HCT116 (cell line): ENCODE data around the gene ELFN1. TPM values are rescaled to one million over a fixed set of nuclear protein-coding genes. Genes with fewer than 3 reads are reported as not detected.

Source experiments
- ATAC-seq: fragments of 200-7000 bp; cut with Tn5 transposase; 2 replicates; pipeline ENCODE4 v1.9.1; 2020; ENCODE audit warnings: mild to moderate bottlenecking, moderate library complexity
- BruUV-seq: library from RNA; stranded (reverse); fragments of 400-500 nt; replicated peaks from 2 replicates; lab custom pipeline; 2021; lab: Mats Ljungman, UMichigan
- CTCF ChIA-PET: fragments of 300-600 bp; sonication (Branson Sonifier 250); formaldehyde crosslinking; loops from one replicate; lab custom pipeline; 2021; ENCODE audit warnings: antibody characterized with exemption; lab: Charles Lee
- POLR2A ChIA-PET: fragments of 300-600, 350-600 bp; sonication (Branson Sonifier 250); formaldehyde crosslinking; loops from one replicate; lab custom pipeline; 2021; ENCODE audit warnings: antibody characterized with exemption; lab: Charles Lee
- RAD21 ChIA-PET, 2 experiments: fragments of 300-600 bp; sonication (Branson Sonifier 250); formaldehyde crosslinking; loops; one replicate each; lab custom pipeline; 2023; ENCODE audit warnings: low total read pairs in 2 of 2; ENCODE audit not compliant: uncharacterized antibody in 2 of 2, unreplicated experiment in 2 of 2, low non-redundant PET in 1 of 2; lab: Charles Lee
- DNase-seq: peaks from one replicate; pipeline ENCODE4 v3.0.0-alpha.2; 2010; ENCODE audit warnings: low read depth, low spot score
- H2AFZ ChIP-seq: fragments of 200-600 bp; shearing (Covaris generic), sonication (generic); 2 replicates; pipeline ENCODE4 v1.6.1; 2017; ENCODE audit warnings: low read depth, mixed run types, mixed read lengths, antibody characterized with exemption, low read length; ENCODE audit not compliant: poor library complexity, severe bottlenecking
- H3K27ac ChIP-seq: 2 replicates; pipeline ENCODE4 v1.5.1; 2012; ENCODE audit warnings: low read depth, low read length
- H3K27me3 ChIP-seq: fragments of 200-600 bp; sonication (generic); 2 replicates; pipeline ENCODE4 v1.6.1; 2016; ENCODE audit warnings: mixed run types, low read length, mixed read lengths; ENCODE audit not compliant: insufficient read depth
- H3K36me3 ChIP-seq, 2 experiments: fragments of 200-500 bp in 1 of 2; fragments of 200-600 bp in 1 of 2; sonication (Bioruptor generic) in 1 of 2; sonication (generic) in 1 of 2; 2 replicates each; pipeline versions ENCODE4 v1.5.1 to v1.6.1; 2014 to 2016; ENCODE audit warnings: low read length in 2 of 2, inconsistent platforms in 1 of 2, mixed read lengths in 1 of 2, mixed run types in 1 of 2; ENCODE audit not compliant: insufficient read depth in 2 of 2, control insufficient read depth in 1 of 2
- H3K4me1 ChIP-seq, 2 experiments: fragments of 200-600 bp in 1 of 2; sonication (generic) in 1 of 2; 2 replicates each; pipeline versions ENCODE4 v1.5.1 to v1.6.1; 2012 to 2017; ENCODE audit warnings: low read length in 2 of 2, inconsistent platforms in 1 of 2, mild to moderate bottlenecking in 1 of 2, mixed read lengths in 1 of 2, mixed run types in 1 of 2, moderate library complexity in 1 of 2; ENCODE audit not compliant: insufficient read depth in 2 of 2, control insufficient read depth in 1 of 2
- H3K4me2 ChIP-seq: fragments of 200-600 bp; sonication (generic); 2 replicates; pipeline ENCODE4 v1.6.1; 2017; ENCODE audit warnings: mixed run types, low read length, mixed read lengths
- H3K4me3 ChIP-seq, 2 experiments: fragments of 200-600 bp in 1 of 2; sonication (generic) in 1 of 2; replicated peaks in 1 of 2; 2 replicates each; pipeline ENCODE4 v1.5.1; 2011 to 2016; ENCODE audit warnings: low read length in 2 of 2, control low read depth in 1 of 2, low read depth in 1 of 2, mild to moderate bottlenecking in 1 of 2, mixed read lengths in 1 of 2, mixed run types in 1 of 2
- H3K79me2 ChIP-seq: fragments of 200-600 bp; sonication (generic); 2 replicates; pipeline ENCODE4 v1.6.1; 2017; ENCODE audit warnings: mild to moderate bottlenecking, mixed run types, low read length, moderate library complexity, mixed read lengths; ENCODE audit not compliant: insufficient read depth
- H3K9ac ChIP-seq: fragments of 200-600 bp; sonication (generic); 2 replicates; pipeline ENCODE4 v1.6.1; 2016; ENCODE audit warnings: low read length, mixed read lengths
- H3K9me2 ChIP-seq: fragments of 200-600 bp; sonication (generic), shearing (Covaris generic); 2 replicates; pipeline ENCODE4 v1.6.1; 2017; ENCODE audit warnings: mixed run types, mild to moderate bottlenecking, moderate library complexity; ENCODE audit not compliant: insufficient read depth
- H3K9me3 ChIP-seq, 2 experiments: fragments of 200-500 bp in 1 of 2; fragments of 200-600 bp in 1 of 2; sonication (Bioruptor generic) in 1 of 2; sonication (generic) in 1 of 2; 2 replicates each; pipeline ENCODE4 v1.6.1; 2014 to 2017; ENCODE audit warnings: low read length in 2 of 2, mixed read lengths in 2 of 2, inconsistent platforms in 1 of 2, low read depth in 1 of 2, mild to moderate bottlenecking in 1 of 2, mixed run types in 1 of 2, moderate library complexity in 1 of 2; ENCODE audit not compliant: control insufficient read depth in 1 of 2, insufficient read depth in 1 of 2
- H4K20me1 ChIP-seq: fragments of 200-600 bp; sonication (generic), shearing (Covaris generic); 2 replicates; pipeline ENCODE4 v1.6.1; 2017; ENCODE audit warnings: mixed run types, mild to moderate bottlenecking, moderate library complexity; ENCODE audit not compliant: insufficient read depth
- CBX3 ChIP-seq: IDR thresholded peaks from 2 replicates; pipeline ENCODE4 v1.6.1; 2012; ENCODE audit warnings: low read depth
- CEBPB ChIP-seq: IDR thresholded peaks from 2 replicates; pipeline ENCODE4 v1.6.1; 2012; ENCODE audit warnings: low read depth
- EGR1 ChIP-seq: IDR thresholded peaks from 2 replicates; pipeline ENCODE4 v1.6.1; 2012; ENCODE audit warnings: low read depth
- ELF1 ChIP-seq: IDR thresholded peaks from 2 replicates; pipeline ENCODE4 v1.6.1; 2012; ENCODE audit warnings: low read depth, borderline replicate concordance
- EZH2 ChIP-seq: fragments of 200-600 bp; sonication (generic); IDR thresholded peaks from 2 replicates; pipeline ENCODE4 v1.6.1; 2017; ENCODE audit warnings: antibody characterized with exemption, mixed run types
- EZH2phosphoT487 ChIP-seq: fragments of 200-600 bp; IDR thresholded peaks from 2 replicates; pipeline ENCODE4 v1.6.1; 2018; ENCODE audit warnings: antibody characterized with exemption, borderline replicate concordance
- FOSL1 ChIP-seq: IDR thresholded peaks from 2 replicates; pipeline ENCODE4 v1.6.1; 2012; ENCODE audit warnings: low read depth
- JUND ChIP-seq: IDR thresholded peaks from 2 replicates; pipeline ENCODE4 v1.6.1; 2012
- POLR2AphosphoS5 ChIP-seq: IDR thresholded peaks from 2 replicates; pipeline ENCODE4 v1.6.1; 2011; ENCODE audit warnings: mild to moderate bottlenecking, low read depth, low read length, moderate library complexity
- SIN3A ChIP-seq: IDR thresholded peaks from 2 replicates; pipeline ENCODE4 v1.6.1; 2012; ENCODE audit warnings: low read depth
- SP1 ChIP-seq: IDR thresholded peaks from 2 replicates; pipeline ENCODE4 v1.6.1; 2012; ENCODE audit warnings: low read depth
- SRF ChIP-seq: IDR thresholded peaks from 2 replicates; pipeline ENCODE4 v1.6.1; 2012; ENCODE audit warnings: low read depth
- TCF7L2 ChIP-seq: IDR thresholded peaks from 2 replicates; pipeline ENCODE4 v1.7.0; 2011; ENCODE audit warnings: borderline replicate concordance, inconsistent platforms; ENCODE audit not compliant: insufficient read depth, insufficient read length; ENCODE audit errors: extremely low read depth
- YY1 ChIP-seq: IDR thresholded peaks from 2 replicates; pipeline ENCODE4 v1.6.1; 2011; ENCODE audit warnings: low read length, low read depth, moderate library complexity, mild to moderate bottlenecking; ENCODE audit not compliant: insufficient replicate concordance; ENCODE audit errors: extremely low read depth
- ZBTB33 ChIP-seq: IDR thresholded peaks from 2 replicates; pipeline ENCODE4 v1.6.1; 2011; ENCODE audit warnings: mild to moderate bottlenecking, low read length, moderate library complexity; ENCODE audit not compliant: insufficient replicate concordance; ENCODE audit errors: extremely low read depth
- ZFX ChIP-seq: fragments of 450-650 bp; IDR thresholded peaks from 2 replicates; pipeline ENCODE4 v1.6.1; 2017
- ZNF274 ChIP-seq: fragments of 200-500 bp; sonication (Bioruptor generic); IDR thresholded peaks from 2 replicates; pipeline ENCODE4 v1.6.1; 2014; ENCODE audit warnings: mild to moderate bottlenecking, low read depth, low read length, inconsistent platforms
- intact Hi-C: fragments of 100-400 bp; cut with micrococcal nuclease; formaldehyde crosslinking; loops from 2 replicates; pipeline ENCODE4 v1.10.0; 2022
- total RNA-seq: library from RNA; stranded (reverse); gene quantifications from one replicate; pipeline ENCODE4 v1.2.1, GENCODE V29; 2021; ENCODE audit not compliant: unreplicated experiment
- TF ChIP-seq, protein P1 (sequence below): IDR thresholded peaks from 2 replicates; pipeline ENCODE4 v1.6.1; 2012; ENCODE audit warnings: low read depth
- TF ChIP-seq, protein P2 (sequence below), 3 experiments: fragments of 200-600 bp in 1 of 3; sonication (generic) in 1 of 3; IDR thresholded peaks in 2 of 3; conservative IDR thresholded peaks in 1 of 3; 2 replicates each; pipeline ENCODE4 v1.5.1; 2012 to 2017; ENCODE audit warnings: low read depth in 2 of 3, low read length in 2 of 3, antibody characterized with exemption in 1 of 3, borderline replicate concordance in 1 of 3, control low read depth in 1 of 3, mild to moderate bottlenecking in 1 of 3, mixed read lengths in 1 of 3, mixed run types in 1 of 3, moderate library complexity in 1 of 3; ENCODE audit not compliant: insufficient read depth in 1 of 3
- TF ChIP-seq, protein P3 (sequence below): IDR thresholded peaks from 2 replicates; pipeline ENCODE4 v1.6.1; 2012

The ELFN1 gene
- total RNA-seq, 1 experiment from 2014 or later = 4.4 TPM

DNA sequence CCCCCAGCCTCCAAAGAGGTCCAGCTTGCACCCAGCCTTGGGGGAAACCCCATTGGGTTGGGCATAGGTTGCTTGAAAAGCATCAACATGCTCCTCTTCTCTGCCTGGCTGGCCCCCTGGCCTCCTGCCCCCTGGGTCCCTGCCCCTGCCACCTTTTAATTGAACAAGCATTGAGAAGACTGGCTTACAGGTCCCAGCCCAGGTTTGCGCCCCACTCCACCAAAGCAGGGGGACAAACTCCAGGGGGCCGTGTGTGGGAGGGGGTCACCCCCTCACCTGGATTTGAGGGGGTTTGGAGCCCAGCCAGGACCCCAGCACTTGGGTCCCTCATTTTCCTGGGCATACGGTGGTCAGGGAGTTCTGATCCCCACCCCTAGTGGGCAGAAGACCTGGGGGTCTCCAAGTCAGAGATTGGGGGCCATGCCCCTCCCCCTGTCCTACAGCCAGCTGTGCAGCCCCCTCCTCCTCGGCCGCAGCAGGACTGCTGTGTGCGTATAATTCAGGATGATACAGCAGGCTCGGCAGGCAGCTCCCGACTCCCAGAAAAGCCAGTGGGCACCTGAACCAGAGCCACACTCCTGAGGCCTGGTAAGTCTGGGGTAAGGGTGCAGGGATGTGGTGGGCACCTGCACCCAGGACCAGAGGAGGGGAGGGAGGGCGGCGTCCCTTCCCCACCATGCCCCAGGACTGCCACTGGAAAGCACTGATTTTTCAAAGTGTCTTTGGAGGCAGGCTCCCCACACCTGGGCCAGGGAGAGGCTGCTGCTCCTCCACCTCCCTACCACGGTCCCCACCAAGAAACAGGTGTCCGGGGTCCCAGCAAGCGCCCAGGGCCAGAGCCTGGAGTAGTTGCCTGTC, 1.7 kb downstream of the ELFN1 start:
- Histone ChIP-seq H3K27me3 (no peaks in the 10 kb centered on the region), H4K20me1 (no peaks in the 10 kb centered on the region), H3K9me2 (no peaks in the 10 kb centered on the region), H3K36me3 (no peaks in the 10 kb centered on the region), H3K4me2 (no peak overlapping the region), H3K79me2 (no peaks in the 10 kb centered on the region), H3K4me1 (no peaks in the 10 kb centered on the region), H2AFZ (no peak overlapping the region), H3K4me3 (no peak overlapping the region), H3K27ac (no peak overlapping the region), H3K9ac (no peak overlapping the region), H3K9me3 (no peaks in the 10 kb centered on the region)
- ATAC-seq = no peak
- TF ChIP-seq SP1 (no peak), CBX3 (no peak), EGR1 (no peak), EZH2phosphoT487 (no peak), ZNF274 (no peak), FOSL1 (no peak), ZBTB33 (no peak), TCF7L2 (no peak), YY1 (no peak), ELF1 (no peak), JUND (no peak), SIN3A (no peak), POLR2AphosphoS5 (no peak), CEBPB (no peak), SRF (no peak), ZFX (no peak), EZH2 (no peak)
- TF ChIP-seq, protein P1, sequence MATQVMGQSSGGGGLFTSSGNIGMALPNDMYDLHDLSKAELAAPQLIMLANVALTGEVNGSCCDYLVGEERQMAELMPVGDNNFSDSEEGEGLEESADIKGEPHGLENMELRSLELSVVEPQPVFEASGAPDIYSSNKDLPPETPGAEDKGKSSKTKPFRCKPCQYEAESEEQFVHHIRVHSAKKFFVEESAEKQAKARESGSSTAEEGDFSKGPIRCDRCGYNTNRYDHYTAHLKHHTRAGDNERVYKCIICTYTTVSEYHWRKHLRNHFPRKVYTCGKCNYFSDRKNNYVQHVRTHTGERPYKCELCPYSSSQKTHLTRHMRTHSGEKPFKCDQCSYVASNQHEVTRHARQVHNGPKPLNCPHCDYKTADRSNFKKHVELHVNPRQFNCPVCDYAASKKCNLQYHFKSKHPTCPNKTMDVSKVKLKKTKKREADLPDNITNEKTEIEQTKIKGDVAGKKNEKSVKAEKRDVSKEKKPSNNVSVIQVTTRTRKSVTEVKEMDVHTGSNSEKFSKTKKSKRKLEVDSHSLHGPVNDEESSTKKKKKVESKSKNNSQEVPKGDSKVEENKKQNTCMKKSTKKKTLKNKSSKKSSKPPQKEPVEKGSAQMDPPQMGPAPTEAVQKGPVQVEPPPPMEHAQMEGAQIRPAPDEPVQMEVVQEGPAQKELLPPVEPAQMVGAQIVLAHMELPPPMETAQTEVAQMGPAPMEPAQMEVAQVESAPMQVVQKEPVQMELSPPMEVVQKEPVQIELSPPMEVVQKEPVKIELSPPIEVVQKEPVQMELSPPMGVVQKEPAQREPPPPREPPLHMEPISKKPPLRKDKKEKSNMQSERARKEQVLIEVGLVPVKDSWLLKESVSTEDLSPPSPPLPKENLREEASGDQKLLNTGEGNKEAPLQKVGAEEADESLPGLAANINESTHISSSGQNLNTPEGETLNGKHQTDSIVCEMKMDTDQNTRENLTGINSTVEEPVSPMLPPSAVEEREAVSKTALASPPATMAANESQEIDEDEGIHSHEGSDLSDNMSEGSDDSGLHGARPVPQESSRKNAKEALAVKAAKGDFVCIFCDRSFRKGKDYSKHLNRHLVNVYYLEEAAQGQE = no peak
- TF ChIP-seq, protein P2, sequence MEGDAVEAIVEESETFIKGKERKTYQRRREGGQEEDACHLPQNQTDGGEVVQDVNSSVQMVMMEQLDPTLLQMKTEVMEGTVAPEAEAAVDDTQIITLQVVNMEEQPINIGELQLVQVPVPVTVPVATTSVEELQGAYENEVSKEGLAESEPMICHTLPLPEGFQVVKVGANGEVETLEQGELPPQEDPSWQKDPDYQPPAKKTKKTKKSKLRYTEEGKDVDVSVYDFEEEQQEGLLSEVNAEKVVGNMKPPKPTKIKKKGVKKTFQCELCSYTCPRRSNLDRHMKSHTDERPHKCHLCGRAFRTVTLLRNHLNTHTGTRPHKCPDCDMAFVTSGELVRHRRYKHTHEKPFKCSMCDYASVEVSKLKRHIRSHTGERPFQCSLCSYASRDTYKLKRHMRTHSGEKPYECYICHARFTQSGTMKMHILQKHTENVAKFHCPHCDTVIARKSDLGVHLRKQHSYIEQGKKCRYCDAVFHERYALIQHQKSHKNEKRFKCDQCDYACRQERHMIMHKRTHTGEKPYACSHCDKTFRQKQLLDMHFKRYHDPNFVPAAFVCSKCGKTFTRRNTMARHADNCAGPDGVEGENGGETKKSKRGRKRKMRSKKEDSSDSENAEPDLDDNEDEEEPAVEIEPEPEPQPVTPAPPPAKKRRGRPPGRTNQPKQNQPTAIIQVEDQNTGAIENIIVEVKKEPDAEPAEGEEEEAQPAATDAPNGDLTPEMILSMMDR (IDR thresholded peaks at IDR 0.05 in 2 of 3, conservative IDR thresholded peaks at IDR 0.05 in 1 of 3; ENCODE audit: borderline replicate concordance in 1 of 3, insufficient read depth in 1 of 3, low read depth in 2 of 3, low read length in 2 of 3) = no peak
- TF ChIP-seq, protein P3, sequence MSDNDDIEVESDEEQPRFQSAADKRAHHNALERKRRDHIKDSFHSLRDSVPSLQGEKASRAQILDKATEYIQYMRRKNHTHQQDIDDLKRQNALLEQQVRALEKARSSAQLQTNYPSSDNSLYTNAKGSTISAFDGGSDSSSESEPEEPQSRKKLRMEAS = no peak
- intact Hi-C loops = no loop called here
- CTCF ChIA-PET = no interaction called here
- POLR2A ChIA-PET = no interaction called here
- RAD21 ChIA-PET = no interaction called here
- DNase-seq = no peak
- BruUV-seq = no TSS peak
